AG10803 (cell line): Measurements from ENCODE around the gene GPHN.
A peak's percentile ranks its signal among the peaks of the same experiment; 100 is the strongest.

Experiments used
- DNase-seq: peaks from one replicate; pipeline ENCODE4 v3.0.0; 2010; ENCODE audit warnings: low read depth
- H3K4me3 ChIP-seq: 2 replicates; pipeline ENCODE4 v1.5.1; 2011; ENCODE audit warnings: mild to moderate bottlenecking, low read length, control low read depth
- TF ChIP-seq, protein P1 (sequence below): conservative IDR thresholded peaks from 2 replicates; pipeline ENCODE4 v1.5.1; 2011; ENCODE audit warnings: mild to moderate bottlenecking, low read length, control low read depth, inconsistent platforms

Gene GPHN

DNA sequence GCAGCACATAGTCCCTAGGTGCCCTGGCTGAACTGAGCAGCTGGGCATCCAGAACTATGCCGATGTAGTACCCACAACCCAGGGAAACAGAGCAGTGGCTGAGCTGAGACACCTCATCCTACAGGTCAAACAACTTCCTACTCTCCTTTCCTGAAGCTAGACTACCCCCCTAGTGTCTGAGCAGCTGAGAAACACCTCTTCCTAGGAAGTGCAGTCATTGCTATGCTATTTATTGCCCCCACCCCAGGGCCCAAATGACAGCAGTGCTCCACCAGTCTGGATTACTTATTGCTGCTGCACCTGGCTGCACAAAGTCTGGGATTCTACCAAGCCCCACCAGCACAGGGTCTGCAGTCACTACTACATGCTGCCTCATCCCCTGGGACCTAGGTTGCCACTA is 664.6 kb downstream of the GPHN start:
- no peak overlapping the region for H3K4me3 ChIP-seq
- TF ChIP-seq, protein P1, sequence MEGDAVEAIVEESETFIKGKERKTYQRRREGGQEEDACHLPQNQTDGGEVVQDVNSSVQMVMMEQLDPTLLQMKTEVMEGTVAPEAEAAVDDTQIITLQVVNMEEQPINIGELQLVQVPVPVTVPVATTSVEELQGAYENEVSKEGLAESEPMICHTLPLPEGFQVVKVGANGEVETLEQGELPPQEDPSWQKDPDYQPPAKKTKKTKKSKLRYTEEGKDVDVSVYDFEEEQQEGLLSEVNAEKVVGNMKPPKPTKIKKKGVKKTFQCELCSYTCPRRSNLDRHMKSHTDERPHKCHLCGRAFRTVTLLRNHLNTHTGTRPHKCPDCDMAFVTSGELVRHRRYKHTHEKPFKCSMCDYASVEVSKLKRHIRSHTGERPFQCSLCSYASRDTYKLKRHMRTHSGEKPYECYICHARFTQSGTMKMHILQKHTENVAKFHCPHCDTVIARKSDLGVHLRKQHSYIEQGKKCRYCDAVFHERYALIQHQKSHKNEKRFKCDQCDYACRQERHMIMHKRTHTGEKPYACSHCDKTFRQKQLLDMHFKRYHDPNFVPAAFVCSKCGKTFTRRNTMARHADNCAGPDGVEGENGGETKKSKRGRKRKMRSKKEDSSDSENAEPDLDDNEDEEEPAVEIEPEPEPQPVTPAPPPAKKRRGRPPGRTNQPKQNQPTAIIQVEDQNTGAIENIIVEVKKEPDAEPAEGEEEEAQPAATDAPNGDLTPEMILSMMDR: no peak
- no peak for DNase-seq

DNA sequence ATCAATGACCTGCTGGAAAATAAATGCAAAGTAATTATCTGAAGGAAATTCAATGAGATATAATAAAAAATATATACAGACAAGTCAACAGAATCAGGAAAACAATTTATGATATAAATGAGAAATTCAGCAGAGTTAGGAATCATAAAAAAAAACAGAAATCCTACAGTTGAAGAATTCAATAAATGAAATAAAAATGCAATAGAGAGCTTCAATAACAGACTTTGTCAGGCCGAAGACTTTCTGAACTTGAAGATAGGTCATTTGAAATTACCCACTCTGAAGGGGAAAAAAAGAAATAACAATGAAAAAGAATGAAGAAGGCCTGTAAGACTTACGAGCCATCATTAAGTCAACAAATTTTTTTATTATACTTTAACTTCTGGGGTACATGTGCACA is 665.8 kb downstream of the GPHN start:
- TF ChIP-seq, protein P1: no peak
- no peak for DNase-seq
- no peak overlapping the region for H3K4me3 ChIP-seq

DNA sequence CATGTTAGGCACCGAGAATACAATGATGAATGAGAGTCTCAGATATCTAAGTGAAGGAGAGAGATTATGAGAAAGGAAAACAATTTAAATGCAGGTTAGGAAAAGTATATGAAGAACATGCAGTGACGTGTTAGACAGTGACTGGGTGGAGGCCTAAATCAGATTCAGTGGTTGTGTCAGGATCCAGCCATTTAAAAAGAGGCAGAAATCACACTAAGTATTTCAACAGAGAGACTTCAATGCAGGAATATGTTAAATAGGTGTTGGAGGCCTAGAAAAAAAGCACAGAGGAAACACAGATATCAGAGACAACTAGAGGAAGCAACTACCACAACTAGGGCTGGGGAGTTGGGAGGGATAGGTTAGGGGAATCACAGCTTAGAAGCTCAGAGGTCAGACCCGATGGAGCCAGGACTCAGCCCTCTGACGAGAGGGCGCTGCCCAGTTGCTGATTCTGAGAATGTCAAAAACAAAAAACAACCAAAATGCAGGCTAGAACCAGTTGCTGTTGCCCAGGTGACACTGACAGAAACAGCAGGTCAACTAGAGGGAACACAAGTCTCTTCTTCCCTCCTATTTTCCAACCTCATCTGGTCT is 678.3 kb downstream of the GPHN start:
- no peak for DNase-seq
- no peak overlapping the region for H3K4me3 ChIP-seq
- TF ChIP-seq, protein P1: no peak

DNA sequence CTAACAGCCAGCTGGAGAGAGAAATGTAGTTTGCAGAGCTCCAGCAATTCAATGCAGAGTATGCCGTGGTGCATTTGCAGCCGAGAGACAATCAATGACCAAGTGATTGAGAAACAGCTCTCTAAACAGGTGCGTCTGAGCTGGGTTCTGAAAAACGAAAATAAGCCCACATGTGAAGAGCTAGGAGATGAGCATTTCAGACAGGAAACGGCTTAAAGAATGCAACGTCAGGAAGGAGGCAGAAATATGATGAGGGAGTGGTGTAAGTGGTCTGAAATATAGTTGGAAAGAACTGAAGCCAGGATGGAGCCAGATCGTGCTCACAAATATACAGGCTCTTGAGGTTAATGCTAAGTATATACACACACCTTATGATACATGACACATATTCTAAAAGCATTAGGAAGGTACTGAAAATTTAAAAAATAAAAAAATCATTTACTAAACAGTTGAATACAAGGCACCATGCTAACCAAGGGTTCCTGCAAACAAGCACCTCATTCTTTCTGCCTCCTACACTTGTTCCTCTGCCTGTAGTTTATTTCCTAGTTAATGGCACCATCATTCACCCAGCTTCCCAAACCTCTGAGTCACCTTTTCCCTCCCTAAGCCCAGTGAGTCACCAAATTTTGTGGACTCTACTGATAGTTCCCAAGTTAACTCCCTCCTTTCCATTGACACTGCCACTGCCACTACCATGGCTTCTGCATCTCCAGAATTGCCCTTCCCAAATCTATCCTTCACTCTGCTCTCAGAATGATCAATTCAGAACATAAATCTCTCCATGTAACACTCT is 679.0 kb downstream of the GPHN start:
- peak; percentile 72 for DNase-seq
- no peak overlapping the region for H3K4me3 ChIP-seq
- TF ChIP-seq, protein P1: no peak

DNA sequence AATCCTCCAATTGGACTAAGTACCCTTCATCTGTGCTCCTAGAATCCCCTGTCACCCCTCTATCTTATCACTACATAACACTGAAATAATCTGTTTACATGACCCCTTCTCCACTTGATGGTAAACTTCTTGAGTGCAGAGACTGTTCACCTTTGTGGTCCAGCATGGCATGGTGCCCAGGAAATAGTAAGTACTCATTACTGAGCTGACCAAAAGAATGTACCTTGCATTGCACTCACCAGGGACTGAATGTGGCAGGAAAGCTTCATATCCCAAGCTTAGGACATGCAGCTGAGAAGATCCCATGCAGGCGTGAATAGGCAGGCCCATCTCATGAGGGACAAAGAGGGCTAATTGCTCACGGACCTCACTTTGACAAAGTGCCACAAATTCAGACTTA is 679.9 kb downstream of the GPHN start:
- TF ChIP-seq, protein P1: no peak
- DNase-seq: peak; percentile 49
- H3K4me3 ChIP-seq: no peak overlapping the region

DNA sequence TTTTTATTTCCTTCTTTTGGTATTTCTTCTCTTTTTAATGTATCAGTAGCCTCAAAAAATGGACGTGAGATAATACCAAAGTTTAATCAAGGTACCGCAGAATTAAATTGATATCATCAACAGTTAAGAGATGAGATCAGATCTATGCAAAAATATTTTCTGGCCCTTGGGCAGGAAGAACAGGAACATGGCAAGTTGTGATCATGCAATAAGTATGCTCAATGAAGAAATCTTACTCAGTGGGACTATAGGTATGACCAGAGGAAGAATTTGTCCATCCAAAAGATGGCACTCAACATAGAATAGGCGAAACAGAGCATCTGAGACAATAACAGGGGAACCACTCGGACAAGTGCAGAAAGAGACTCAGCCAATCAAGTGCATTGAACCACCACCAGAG is 680.4 kb downstream of the GPHN start:
- TF ChIP-seq, protein P1: no peak
- DNase-seq: no peak
- no peak overlapping the region for H3K4me3 ChIP-seq

DNA sequence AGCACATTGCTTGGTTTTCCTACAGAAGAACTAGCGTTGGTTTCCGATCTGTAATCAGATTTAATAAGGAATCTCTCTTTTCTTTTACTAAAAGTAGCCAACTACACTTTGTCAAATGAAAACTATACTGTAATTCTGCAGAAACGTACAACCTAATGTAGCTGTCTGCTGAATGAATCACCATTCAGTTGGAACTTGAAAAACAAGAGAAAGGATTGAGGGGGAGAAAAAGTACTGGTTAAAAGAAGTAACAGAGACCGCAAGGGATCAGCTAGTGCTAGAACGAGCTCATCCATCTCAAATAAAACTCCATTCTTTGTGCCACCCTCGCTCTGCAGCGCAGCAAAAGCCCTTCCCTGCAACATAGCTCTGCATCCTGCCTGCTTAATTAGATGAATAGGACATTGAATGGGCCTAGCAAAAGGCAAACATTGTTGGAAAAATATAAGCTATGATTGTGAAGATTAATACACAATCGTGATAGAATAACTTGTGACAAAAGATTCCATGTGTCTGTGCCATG is 683.9 kb downstream of the GPHN start:
- no peak overlapping the region for H3K4me3 ChIP-seq
- DNase-seq: no peak
- TF ChIP-seq, protein P1: no peak
